ENCODE measurements around the gene CHADL.

CHADL gene

GRCh38 chr22:41229730-41230400 is 10.9 kb downstream of the CHADL start:
- no peak for DNase-seq (ENCODE audit: low read depth)

- no peak for DNase-seq (ENCODE audit: low read depth)
These were observed 11.5 kb downstream of the CHADL start for GRCh38 chr22:41229215-41229614.

GRCh38 chr22:41226723-41227655 is 13.7 kb downstream of the CHADL start:
- no peak for DNase-seq (ENCODE audit: low read depth)

GRCh38 chr22:41223535-41223934 is 17.2 kb downstream of the CHADL start:
- no peak for DNase-seq (ENCODE audit: low read depth)

- DNase-seq (ENCODE audit: low read depth) = no peak
These were observed 17.8 kb downstream of the CHADL start for GRCh38 chr22:41222846-41223507.

- no peak for DNase-seq (ENCODE audit: low read depth)
These were observed 23.1 kb downstream of the CHADL start for GRCh38 chr22:41217553-41218157.

GRCh38 chr22:41216984-41217383 is 23.7 kb downstream of the CHADL start:
- no peak for DNase-seq (ENCODE audit: low read depth)

GRCh38 chr22:41215926-41216325 is 24.8 kb downstream of the CHADL start:
- no peak for DNase-seq (ENCODE audit: low read depth)

GRCh38 chr22:41215409-41215808 is 25.3 kb downstream of the CHADL start:
- no peak for DNase-seq (ENCODE audit: low read depth)

GRCh38 chr22:41206719-41207118 is 34.0 kb downstream of the CHADL start:
- DNase-seq (ENCODE audit: low read depth) = no peak

- DNase-seq (ENCODE audit: low read depth) = peak; percentile 85
These were observed 35.5 kb downstream of the CHADL start, which contains the start of gene L3MBTL2 for GRCh38 chr22:41204992-41205900. L3MBTL2 (plus strand) TSS chr22:41205312; CDS start chr22:41205363, 51 bp downstream.

GRCh38 chr22:41204066-41204465 is 36.7 kb downstream of the CHADL start:
- DNase-seq (ENCODE audit: low read depth) = no peak

GRCh38 chr22:41203118-41203517 is 37.6 kb downstream of the CHADL start:
- DNase-seq (ENCODE audit: low read depth) = no peak

GRCh38 chr22:41201141-41201540 is 39.6 kb downstream of the CHADL start:
- DNase-seq (ENCODE audit: low read depth) = no peak

GRCh38 chr22:41198027-41198580 is 42.6 kb downstream of the CHADL start:
- DNase-seq (ENCODE audit: low read depth) = no peak

- peak; percentile 31 for DNase-seq (ENCODE audit: low read depth)
These were observed 43.4 kb downstream of the CHADL start for GRCh38 chr22:41197038-41197972.

- no peak for DNase-seq (ENCODE audit: low read depth)
These were observed 46.9 kb downstream of the CHADL start for GRCh38 chr22:41193829-41194228.

GRCh38 chr22:41191467-41191866 is 49.3 kb downstream of the CHADL start:
- no peak for DNase-seq (ENCODE audit: low read depth)

GRCh38 chr22:41184679-41185078 is 56.1 kb downstream of the CHADL start:
- no peak for DNase-seq (ENCODE audit: low read depth)

Data from HS-27A (cell line).